Measurements from ENCODE around the gene SLC17A7.
"Not testable (repeated sequence)": the region's sequence is repeated elsewhere in the genome, so short reads cannot be mapped to it uniquely, and the experiment has no call there.

Gene SLC17A7

GRCh38 chr19:49444100-49444700, 2.9 kb upstream of the SLC17A7 start:
- DNase-seq = not testable (repeated sequence)

- DNase-seq = peak; percentile 100
These were observed 2.2 kb upstream of the SLC17A7 start for GRCh38 chr19:49443366-49444099.

- no peak for DNase-seq
These were observed 1.5 kb upstream of the SLC17A7 start for GRCh38 chr19:49442771-49443365.

GRCh38 chr19:49442354-49442753, 1.0 kb upstream of the SLC17A7 start:
- no peak for DNase-seq

GRCh38 chr19:49441960-49442350, 628 bp upstream of the SLC17A7 start:
- no peak for DNase-seq

- DNase-seq = no peak
These were observed 703 bp downstream of the SLC17A7 start for GRCh38 chr19:49440439-49441209.

- no peak for DNase-seq
These were observed 1.5 kb downstream of the SLC17A7 start for GRCh38 chr19:49439836-49440235.

GRCh38 chr19:49438261-49438660, 3.1 kb downstream of the SLC17A7 start:
- DNase-seq = no peak

- no peak for DNase-seq
These were observed 4.1 kb downstream of the SLC17A7 start for GRCh38 chr19:49437231-49437630.

GRCh38 chr19:49436381-49437017, 4.8 kb downstream of the SLC17A7 start:
- DNase-seq = no peak

GRCh38 chr19:49435670-49436069, 5.7 kb downstream of the SLC17A7 start:
- DNase-seq = no peak

GRCh38 chr19:49434907-49435583, 6.3 kb downstream of the SLC17A7 start:
- DNase-seq = no peak

GRCh38 chr19:49433240-49433901, 8.0 kb downstream of the SLC17A7 start:
- DNase-seq = no peak

GRCh38 chr19:49432141-49433073, 8.9 kb downstream of the SLC17A7 start:
- no peak for DNase-seq

- no peak for DNase-seq
These were observed 10.0 kb downstream of the SLC17A7 start for GRCh38 chr19:49431330-49431749.

GRCh38 chr19:49430678-49431329, 10.5 kb downstream of the SLC17A7 start:
- no peak for DNase-seq

GRCh38 chr19:49430172-49430677, 11.1 kb downstream of the SLC17A7 start:
- DNase-seq = no peak

- no peak for DNase-seq
These were observed 12.5 kb downstream of the SLC17A7 start for GRCh38 chr19:49428547-49429451.
